Stimulated activated CD8-positive, alpha-beta memory T cell treated with anti-CD3 and anti-CD28 coated beads, Interleukin-12 subunit alpha, Interleukin-12 subunit beta, amount 100 ng/mL, for 1 hour (primary cell): ENCODE results near the gene NCEH1.
"Not testable (repeated sequence)": the region's sequence is repeated elsewhere in the genome, so short reads cannot be mapped to it uniquely, and the experiment has no call there.

Experiments used
- DNase-seq: peaks from one replicate; pipeline ENCODE4 v3.0.0-alpha.2; 2020; ENCODE audit warnings: low read depth

NCEH1 gene

DNA sequence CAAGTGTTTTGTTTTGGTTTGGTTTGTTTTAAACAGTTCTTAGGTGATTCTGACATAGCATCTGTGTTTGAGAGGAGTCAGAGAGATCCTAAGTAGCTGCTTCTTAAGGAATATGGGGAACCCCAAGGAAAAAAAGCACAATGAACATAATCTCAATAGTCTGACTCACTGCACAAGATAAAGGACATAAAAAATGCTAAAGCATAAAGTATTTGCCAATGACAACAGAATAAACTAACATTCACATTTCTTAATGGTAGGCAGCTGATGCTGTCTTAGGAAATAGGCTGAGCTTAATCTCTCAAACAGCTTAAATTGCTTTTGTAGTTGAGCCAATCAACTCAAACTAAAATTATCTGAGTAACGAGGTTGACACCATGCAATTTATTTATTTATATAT lies 2.9 kb downstream of the NCEH1 start:
- DNase-seq: no peak

DNA sequence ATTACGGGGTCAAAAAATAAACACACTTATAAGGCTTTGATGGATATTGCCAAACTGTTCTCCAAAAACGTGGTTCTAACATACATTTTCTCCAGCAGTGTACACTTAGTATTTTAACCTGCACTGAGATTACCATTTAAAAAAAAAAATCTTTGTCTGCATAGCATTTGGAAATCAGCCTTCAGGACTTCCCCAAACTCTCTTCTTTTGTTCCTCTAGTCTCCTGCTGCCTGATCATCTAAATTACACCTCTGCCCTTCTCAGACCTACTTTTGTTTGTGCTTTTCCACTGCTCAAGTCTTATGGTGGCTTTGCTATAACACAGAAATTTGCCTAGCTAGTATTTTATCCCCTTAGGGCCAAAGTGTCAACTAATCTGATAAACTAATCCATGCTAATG lies 3.8 kb downstream of the NCEH1 start:
- no peak for DNase-seq

DNA sequence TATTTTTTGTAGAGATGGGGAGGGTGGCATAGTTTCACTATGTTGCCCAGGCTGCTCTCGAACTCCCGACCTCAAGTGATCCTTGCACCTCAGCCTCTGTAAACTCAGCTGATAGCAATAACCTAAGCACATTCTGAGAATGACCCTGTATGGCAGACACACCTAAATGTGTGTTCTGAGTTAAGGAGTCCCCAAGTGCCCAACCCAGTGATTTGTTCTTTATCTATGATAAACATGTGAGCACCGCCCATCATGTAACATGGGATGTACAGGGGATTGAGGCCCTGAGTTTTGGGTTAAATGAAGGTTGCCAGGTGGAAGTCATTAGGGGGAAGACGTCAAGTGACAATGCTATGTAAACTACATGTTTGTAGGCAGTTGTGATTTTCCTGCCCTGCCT lies 5.7 kb downstream of the NCEH1 start:
- no peak for DNase-seq

DNA sequence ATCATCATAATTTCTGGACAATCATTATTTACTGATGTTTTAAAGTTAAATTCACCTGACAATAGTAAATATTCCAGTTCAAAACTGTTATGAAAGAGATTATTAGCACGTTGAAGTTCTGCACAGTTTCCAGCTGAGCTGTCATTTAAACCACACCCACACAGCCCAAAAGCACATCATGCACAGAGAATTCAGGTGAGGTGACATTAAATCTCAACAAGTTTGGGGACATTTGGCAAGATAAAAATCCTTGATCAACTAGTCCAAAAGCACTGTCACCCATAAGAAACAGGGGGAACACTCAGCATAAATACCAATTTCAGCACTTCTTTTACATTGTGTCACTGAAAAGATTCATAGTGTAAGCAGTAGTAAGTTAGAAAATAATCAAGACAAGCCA lies 6.9 kb downstream of the NCEH1 start:
- no peak for DNase-seq

DNA sequence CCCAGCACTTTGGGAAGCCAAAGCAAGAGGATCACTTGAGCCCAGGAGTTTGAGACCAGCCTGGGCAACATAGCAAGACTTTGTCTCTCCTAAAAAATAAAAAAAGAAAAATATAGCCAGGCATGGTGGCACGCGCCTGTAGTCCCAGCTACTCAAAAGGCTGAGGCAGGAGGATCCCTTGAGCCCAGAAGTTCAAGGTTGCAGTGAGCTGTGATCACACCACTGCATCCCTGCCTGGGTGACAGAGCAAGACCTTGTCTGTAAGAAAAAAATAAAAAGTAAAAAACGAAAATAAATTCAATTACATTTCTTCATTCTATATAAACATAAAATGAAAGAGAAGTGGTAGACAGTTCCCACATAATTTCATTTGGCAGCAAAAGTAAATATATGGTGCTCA lies 8.1 kb downstream of the NCEH1 start:
- not testable (repeated sequence) for DNase-seq

DNA sequence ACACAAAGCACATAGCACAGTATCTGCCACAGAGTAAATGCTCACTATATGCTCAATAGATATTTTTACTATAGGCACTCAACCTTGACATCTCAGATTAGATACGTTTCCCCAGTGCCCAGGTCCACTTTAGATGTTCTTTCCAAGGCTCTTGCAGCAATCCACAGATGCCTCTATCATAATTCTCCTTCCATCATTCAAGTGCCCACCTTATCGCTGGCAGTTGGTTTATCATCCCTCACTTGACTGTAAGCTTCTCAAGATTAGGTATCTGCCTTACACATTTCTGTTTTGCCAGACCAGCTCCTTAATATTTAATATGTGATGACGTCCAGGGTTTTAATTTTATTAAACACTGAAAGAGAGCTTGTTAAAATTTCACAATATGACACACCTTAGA lies 8.6 kb downstream of the NCEH1 start:
- no peak for DNase-seq

DNA sequence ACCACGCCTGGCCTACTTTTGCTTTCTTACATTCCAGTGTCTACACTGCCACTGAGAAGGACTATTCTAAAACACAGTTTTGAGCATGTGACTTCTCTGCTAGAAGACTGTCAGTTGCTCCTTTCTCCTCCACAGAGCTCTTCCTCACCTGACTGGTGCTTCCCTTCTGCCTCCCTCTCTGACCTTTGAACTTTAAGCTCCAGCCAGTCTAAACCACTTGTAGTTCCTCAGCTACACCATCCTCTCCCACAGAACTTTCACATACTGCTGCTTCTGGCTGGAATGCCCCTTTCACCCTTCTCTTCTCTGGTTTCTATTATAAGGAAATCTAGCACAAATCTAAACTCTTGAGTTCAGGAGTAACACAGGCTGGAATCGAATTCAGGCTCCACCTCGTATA lies 9.1 kb downstream of the NCEH1 start:
- DNase-seq: no peak

DNA sequence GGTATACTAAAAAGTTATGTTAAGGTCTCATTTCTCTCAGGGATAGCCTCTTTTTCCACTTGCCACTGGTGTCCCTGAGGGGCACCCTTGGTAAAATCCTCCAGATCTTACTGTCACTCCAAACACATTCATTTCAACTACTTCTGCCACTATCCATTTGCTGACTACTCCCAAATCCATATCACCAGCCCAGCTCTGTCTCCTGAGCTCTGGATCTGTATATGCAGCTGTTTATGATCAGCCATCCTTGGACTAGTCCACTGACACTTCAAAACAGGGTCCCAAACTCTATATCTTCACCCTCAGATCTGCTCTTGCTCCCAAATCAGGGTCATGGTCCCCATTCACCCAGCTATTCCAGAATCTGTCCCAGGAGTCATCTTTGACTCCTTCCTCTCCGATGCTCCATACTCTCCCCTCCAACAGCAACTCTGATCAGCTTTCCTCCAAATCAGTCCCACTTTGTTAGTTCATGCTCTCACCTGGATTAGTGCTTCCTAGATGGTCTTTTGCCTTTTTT lies 9.9 kb downstream of the NCEH1 start:
- DNase-seq: no peak

DNA sequence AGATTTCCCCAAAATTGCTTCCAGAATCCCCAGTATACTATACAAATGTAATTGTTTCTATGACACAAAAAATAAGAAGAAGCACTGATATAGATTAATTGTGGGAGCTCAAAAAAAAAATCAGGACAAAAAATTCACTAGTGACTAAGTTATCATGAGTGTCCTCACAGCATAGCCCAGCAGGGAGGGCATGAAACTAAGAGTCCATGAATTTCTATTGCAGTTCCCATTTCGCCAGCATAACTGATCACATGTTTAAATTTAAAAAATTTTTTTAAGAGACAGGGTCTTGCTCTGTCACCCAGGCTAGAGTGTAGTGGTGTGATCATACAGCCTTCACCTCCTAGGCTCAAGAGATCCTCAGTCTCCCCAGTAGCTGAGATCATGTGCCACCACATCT lies 10.6 kb downstream of the NCEH1 start:
- no peak for DNase-seq

DNA sequence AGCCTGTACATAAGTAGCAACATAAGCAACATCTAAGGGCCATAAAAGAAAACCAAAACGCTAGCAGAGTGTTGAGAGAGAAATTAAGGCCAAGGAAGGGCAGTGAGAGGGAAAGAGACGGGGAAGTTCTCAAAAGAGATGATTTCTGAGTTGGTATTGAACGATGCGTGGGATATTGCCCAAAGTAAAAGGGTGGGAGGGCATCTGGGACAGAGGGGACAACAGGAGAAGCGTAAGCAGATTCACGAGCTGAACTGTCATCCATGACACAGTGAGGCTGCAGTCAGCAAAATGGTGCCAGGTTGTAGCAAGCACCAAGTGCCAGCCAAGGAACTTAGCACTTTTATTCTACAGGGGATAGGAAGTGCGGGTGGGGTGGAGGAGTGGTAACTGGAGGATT lies 11.8 kb downstream of the NCEH1 start:
- DNase-seq: no peak

DNA sequence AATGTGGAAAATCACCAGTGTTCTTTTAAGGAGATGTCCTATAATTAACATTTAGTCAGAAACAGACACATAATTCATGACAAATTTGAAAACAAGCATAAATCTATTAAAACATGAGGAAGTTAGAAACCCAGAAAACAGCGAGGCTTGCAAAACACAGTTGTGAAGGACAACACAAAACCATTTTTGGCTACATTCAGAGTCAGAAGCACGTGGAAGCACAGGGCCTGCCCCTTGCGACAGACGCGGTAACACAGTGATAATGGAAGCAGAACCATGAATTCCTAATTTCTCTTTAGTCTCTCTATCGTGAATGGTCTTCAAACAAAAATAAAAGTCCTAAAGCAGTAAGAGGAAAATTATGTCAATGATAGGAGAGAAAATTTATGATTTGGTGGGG lies 12.2 kb downstream of the NCEH1 start:
- DNase-seq: no peak

DNA sequence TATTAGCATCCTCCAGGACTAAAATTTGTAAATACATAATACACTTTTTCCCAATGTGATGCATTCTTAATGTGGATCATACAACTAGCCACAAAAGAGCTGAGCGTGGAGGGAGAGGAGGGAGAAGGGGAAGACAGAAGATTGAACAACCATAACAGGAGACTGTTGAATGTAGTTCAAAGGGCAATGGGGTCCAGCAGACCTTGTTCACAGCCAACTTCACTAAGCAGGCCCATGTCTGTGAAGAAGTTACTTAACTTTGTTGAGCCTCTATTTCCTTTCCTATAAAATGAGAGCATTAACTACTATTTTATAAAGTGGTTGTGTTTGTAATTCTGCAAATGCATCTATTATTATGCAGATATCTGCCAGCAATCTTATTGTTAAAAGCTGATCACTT lies 13.3 kb downstream of the NCEH1 start:
- no peak for DNase-seq

DNA sequence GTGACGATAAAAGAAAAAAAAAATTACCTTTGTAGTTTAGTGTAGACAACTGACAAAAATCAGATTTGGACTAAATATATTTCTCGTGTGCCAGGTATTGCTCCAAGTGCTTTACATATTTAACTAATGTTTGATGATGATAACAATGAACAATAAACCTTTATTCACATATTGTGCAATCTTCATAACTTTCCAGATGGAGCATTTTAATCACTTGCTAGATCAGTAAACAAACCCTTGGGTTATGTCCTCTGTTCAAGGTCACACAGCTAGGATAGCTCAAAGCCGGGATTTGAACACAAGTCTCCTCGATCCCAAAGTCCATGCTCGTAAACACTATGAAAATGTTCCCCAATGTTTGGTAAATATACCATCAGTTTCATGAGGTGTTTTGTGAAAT lies 14.5 kb downstream of the NCEH1 start:
- DNase-seq: no peak

DNA sequence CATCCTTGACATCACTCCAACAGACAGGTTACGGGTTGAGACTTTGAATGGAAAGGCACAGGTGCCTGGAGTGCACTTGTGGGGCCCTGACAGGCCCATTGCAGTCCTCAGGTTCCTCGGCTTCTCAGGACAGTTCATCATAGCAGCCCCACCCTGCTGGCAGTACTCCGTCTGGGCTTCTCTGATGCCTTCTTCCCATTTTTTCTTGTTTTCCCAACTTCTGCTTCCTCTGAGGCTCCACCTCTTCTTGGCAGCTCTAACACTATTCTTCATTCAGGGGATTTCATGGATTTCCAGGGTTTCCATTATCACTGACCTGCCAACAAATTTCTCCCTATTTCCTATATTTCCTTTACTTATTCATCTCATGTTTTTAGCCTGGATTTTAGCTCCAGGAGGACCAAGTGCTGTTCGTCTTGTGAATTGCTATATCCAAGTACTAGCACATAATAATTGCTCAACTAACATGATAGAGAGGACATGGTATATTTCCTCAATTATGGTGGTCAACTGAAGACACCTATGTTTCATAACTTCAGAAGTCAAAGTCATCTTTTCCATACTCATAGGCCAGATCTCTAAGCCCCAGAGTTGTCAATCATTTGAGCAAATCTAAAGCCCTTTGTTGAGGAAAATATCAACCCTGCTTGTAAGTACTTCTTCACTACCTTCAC lies 16.2 kb downstream of the NCEH1 start:
- no peak for DNase-seq

DNA sequence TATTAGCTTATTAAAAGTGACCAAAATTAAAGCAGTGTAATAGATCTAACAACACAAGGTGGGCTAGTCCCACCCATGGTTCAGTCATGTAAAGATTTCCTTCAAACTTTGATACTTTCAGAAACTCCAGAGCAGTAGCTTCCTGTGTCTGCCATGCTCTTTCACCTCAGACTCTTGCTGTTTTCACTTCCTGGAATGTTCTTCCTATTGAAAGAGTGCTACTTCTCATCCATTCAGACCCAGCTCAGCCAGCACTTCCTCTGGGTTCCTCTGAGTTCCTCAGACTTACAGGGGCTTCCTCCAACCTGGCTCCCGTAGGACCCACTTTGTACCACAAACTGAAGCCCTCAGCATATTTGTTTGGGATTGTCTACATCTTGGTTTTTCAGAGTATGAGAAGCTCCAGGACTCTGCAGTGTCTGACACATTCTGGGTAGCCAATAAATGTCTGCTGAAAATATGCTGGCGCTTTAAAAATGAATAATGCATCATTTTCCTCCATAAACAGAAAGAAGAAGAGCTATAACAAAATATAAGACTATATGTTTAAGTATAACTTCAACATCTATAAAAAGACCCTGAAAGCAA lies 18.0 kb downstream of the NCEH1 start:
- DNase-seq: no peak

DNA sequence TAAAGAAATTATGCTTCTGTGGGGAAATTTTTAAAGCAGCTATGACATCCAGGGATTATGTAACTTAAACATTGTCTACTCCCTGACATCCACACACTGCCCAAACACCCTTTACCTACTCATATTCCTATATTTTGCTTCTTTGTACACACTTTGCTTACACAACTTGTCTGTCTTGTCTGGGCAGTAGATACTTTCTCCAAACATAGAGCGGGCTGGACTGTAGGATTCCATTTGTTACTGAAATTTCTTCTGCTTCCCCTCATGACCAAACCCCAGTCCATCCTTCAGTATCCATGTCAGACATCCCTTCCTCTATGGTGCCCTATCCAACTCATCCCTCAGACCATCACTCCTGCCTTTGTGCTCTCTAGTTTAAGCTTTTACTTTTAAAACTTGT lies 19.9 kb downstream of the NCEH1 start:
- no peak for DNase-seq

DNA sequence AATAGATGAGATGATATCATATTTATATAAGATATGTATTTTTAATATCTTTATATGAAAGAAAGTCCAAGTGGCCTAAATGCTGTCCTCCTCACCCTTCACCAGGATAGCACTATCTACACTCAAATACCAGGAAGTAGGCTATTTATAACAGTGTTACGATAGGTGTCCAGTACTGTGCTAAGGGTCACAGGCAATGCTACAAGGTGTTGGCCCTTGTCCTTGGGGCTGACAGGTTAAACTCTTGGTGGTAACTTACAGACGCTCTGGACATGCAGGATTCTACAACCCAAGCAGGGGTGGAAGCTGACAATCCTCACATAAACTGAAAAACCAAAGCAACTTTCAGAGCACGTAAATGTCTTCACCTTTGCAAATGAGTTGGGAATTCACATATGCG lies 22.3 kb downstream of the NCEH1 start:
- DNase-seq: no peak

DNA sequence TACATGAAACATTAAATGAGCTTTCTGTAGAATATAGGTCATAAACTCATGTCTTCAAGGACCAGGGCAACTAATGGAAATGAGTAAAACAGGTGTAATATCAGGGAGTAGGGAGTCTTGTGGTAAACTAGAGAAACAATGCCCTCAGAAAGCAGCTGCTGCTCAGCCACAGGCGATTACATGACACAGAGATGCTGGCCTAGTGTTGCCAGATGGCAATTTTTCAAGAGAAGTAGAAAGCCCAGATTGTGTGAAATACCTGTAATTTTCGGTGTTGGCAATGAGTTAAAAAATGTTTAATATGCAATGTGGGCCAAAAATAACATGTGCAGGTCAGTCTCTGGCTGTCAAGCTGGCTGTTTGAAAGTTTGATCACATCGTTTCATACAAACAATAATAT lies 23.4 kb downstream of the NCEH1 start:
- DNase-seq: no peak

DNA sequence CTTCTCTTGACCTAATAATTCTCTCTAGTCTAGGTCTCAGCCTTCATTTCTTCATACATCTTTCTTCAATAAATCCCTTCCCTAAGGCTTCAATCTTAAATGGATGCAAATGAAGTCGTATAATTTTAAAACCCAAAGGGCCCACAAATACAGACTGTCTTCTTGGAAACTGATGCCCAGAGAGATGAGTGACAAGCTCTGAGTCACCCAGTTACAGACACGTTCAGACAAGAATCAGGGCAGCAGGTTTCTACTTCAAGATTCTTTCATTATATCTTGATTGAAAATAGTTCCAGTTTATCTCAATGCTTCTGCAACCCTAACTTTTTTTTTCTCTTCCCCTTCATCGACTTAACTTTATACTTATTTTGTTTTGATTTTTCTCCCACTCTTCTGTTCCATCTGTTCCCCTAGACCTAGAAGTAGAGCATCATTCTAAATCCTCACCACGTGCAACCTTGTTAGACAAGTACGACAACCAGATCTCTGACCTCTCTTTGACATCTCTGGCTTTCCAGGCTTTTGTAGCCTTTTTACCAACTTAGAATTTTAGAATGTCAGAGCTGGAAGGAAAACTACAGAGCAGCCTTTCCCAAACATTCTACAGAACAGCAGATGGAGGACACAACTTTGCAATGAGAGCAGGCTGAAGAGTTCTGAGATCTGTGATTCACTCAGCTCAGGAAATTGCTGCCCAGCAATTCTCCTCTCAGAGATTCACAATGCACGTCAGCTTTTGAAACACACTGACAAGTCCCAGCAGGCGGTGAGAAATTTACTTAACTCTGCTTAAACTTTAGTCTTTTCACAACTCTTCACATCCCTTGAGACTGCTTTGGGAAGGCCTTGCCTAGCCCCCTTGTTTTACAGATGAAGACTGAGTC lies 25.3 kb downstream of the NCEH1 start:
- DNase-seq: no peak

DNA sequence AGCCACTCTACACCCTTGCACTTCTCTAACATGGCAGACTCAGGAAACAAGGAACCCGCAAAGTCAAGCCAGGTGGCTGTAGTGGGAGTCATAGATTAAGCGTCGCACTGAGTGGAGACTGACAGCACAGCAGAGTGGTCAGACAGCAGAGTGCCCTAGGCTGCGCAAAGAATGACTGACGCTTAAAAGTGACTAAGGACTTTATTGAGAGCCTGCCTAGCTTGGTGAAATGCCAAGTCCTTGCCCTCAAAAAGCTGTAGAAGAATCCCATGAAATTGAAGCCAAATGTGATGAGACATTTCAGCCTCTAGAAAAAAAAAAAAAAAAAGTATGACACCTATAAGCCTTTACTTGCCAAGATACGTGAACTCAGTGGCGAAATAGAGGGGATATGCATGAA lies 30.2 kb downstream of the NCEH1 start:
- DNase-seq: no peak

DNA sequence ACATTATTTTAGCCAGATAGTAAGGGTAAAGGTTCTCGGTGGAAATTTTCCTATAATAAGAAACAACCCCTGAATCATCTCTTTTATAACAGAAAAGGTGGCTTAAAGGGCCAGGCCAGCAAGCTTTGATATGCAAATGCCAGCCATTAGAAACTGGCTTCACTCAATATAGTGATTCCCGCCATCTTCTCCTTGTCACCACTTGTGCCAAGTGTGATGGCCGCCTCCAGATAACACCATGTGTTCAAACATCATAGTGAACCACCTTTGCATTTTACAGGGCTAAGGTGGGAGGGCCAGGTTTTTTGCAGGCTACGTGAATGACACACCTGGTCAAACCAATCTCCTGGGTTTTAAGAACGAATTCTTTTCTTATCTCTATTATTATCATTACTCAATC lies 31.3 kb downstream of the NCEH1 start:
- no peak for DNase-seq

DNA sequence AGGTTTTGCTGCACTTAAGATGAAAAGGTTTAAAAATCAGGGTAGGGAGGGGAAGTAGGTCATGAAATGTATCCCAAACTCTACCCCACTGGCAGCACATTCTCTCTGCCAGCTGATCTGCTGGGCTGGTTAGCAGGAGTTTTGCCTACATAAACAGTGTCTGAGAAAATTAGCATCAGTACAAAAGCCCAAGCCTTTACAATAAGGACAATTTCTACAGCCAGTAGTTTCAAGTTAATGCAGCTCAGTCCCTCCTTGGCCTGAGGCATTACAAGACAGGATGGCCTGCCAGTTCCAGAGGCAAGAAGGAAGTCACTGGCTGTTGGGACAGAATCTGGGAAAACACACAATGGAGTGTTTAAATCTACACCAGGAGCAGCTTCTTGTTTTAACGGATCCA lies 32.8 kb downstream of the NCEH1 start:
- DNase-seq: no peak
